MCF 10A (cell line): ENCODE measurements around the gene SORCS1. TPM values are rescaled to one million over a fixed set of nuclear protein-coding genes. Genes with fewer than 3 reads are reported as not detected.

Source experiments
- BruUV-seq: library from RNA; stranded (reverse); fragments of 400-500 nt; replicated peaks from 2 replicates; lab custom pipeline; 2021; lab: Mats Ljungman, UMichigan
- CTCF ChIA-PET: fragments of 300-600 bp; sonication (Branson Sonifier 250); formaldehyde crosslinking; extraction: SDS; loops from one replicate; lab custom pipeline; 2021; ENCODE audit warnings: antibody characterized with exemption, inconsistent platforms; lab: Yijun Ruan, JAX
- POLR2A ChIA-PET: fragments of 300-600, 350-650 bp; sonication (Branson Sonifier 250); formaldehyde crosslinking; extraction: SDS; loops from one replicate; lab custom pipeline; 2020; ENCODE audit warnings: antibody characterized with exemption, inconsistent platforms; lab: Yijun Ruan, JAX
- DNase-seq: peaks from one replicate; pipeline ENCODE4 v3.0.0-alpha.2; 2018; ENCODE audit not compliant: unreplicated experiment
- H3K27ac Mint-ChIP-seq: one replicate; pipeline ENCODE4 v1.8.0; 2022; ENCODE audit warnings: mild to moderate bottlenecking, low read depth, mixed read lengths; ENCODE audit not compliant: unreplicated experiment
- H3K27me3 Mint-ChIP-seq: one replicate; pipeline ENCODE4 v1.8.0; 2022; ENCODE audit warnings: mixed read lengths; ENCODE audit not compliant: insufficient read depth, unreplicated experiment
- H3K36me3 Mint-ChIP-seq: one replicate; pipeline ENCODE4 v1.8.0; 2022; ENCODE audit warnings: mild to moderate bottlenecking, moderate library complexity, mixed read lengths; ENCODE audit not compliant: insufficient read depth, unreplicated experiment
- H3K4me1 Mint-ChIP-seq: one replicate; pipeline ENCODE4 v1.8.0; 2022; ENCODE audit warnings: mixed read lengths; ENCODE audit not compliant: insufficient read depth, unreplicated experiment
- H3K4me3 Mint-ChIP-seq: one replicate; pipeline ENCODE4 v1.8.0; 2022; ENCODE audit warnings: mild to moderate bottlenecking, moderate library complexity, mixed read lengths; ENCODE audit not compliant: unreplicated experiment
- H3K9me3 Mint-ChIP-seq: one replicate; pipeline ENCODE4 v1.8.0; 2022; ENCODE audit warnings: mixed read lengths; ENCODE audit not compliant: unreplicated experiment
- intact Hi-C: fragments of 100-400 bp; cut with micrococcal nuclease; formaldehyde crosslinking; loops from 2 replicates; pipeline ENCODE4 v1.14.1; 2022
- total RNA-seq: library from RNA; stranded (reverse); gene quantifications from 2 replicates; pipeline ENCODE4 v1.2.3, GENCODE V29; 2022
- TF ChIP-seq, protein P1 (sequence below): fragments of 200-600 bp; IDR thresholded peaks from one replicate; pipeline ENCODE4 v1.8.0; 2022; ENCODE audit warnings: antibody characterized with exemption, mild to moderate bottlenecking; ENCODE audit not compliant: unreplicated experiment

Gene SORCS1
- total RNA-seq, 1 experiment from 2014 or later: 0.54 TPM

DNA sequence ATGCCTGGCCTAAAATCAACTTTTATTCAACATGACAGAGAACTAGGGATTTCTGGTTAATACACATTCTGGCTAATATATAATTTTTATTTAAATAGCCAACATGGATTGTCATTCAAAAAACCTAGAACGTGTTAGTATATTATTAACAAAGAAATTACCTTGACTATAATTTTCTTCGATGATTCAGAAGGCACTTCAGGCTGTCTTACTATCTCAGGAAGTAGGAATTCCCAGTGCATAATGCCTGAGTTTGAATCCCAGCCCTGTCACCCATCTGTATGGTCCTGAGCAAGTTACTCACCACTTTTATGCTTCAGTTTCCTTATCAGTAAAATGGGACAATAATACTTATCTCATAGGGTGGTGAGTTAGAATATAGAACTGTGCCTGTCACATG lies 106.2 kb downstream of the SORCS1 start:
- H3K9me3 Mint-ChIP-seq: no peaks in the 10 kb centered on the region
- TF ChIP-seq, protein P1, sequence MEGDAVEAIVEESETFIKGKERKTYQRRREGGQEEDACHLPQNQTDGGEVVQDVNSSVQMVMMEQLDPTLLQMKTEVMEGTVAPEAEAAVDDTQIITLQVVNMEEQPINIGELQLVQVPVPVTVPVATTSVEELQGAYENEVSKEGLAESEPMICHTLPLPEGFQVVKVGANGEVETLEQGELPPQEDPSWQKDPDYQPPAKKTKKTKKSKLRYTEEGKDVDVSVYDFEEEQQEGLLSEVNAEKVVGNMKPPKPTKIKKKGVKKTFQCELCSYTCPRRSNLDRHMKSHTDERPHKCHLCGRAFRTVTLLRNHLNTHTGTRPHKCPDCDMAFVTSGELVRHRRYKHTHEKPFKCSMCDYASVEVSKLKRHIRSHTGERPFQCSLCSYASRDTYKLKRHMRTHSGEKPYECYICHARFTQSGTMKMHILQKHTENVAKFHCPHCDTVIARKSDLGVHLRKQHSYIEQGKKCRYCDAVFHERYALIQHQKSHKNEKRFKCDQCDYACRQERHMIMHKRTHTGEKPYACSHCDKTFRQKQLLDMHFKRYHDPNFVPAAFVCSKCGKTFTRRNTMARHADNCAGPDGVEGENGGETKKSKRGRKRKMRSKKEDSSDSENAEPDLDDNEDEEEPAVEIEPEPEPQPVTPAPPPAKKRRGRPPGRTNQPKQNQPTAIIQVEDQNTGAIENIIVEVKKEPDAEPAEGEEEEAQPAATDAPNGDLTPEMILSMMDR: no peak
- CTCF ChIA-PET: no interaction called here

DNA sequence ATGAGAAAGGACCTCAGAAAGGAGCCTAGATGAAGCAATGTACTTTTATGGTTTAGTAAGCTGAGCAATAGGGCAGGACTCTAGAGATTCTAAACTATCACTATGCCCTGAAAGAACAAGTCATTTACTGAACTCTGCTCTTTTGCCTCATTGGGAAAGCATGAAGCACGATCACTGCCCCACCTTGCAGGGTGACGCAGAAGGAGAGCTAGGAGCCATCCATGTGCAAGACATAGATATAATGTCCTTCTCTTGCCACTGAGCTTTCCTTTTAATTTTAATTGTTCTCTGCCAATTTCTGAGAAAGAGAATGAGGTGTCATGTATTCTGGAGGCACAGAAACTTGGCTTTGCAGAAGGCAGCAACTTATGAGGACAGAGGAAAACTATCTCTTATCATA lies 108.3 kb downstream of the SORCS1 start:
- Mint-ChIP-seq H3K4me1 (no peaks in the 10 kb centered on the region), H3K36me3 (no peaks in the 10 kb centered on the region), H3K27ac (no peak overlapping the region), H3K27me3 (no peaks in the 10 kb centered on the region), H3K4me3 (no peak overlapping the region), H3K9me3 (no peaks in the 10 kb centered on the region)
- no peak for DNase-seq
- TF ChIP-seq, protein P1: no peak
- POLR2A ChIA-PET: no interaction called here
- CTCF ChIA-PET: interaction anchor here (0.6 to 0.8 kb wide), 3 partner anchors 19 to 350 kb away, joined by 3 read pairs; no protein-coding TSS in a partner anchor
- BruUV-seq: no TSS peak
- intact Hi-C loops: no loop called here

More for the DNA sequence above, 106.2 kb downstream of the SORCS1 start:
- H3K36me3 Mint-ChIP-seq: no peaks in the 10 kb centered on the region
- H3K4me3 Mint-ChIP-seq: no peak overlapping the region
- no peak for DNase-seq
- H3K4me1 Mint-ChIP-seq: no peaks in the 10 kb centered on the region
- no TSS peak for BruUV-seq
- intact Hi-C loops: no loop called here
- H3K27ac Mint-ChIP-seq: no peak overlapping the region
- no peaks in the 10 kb centered on the region for H3K27me3 Mint-ChIP-seq
- POLR2A ChIA-PET: no interaction called here

DNA sequence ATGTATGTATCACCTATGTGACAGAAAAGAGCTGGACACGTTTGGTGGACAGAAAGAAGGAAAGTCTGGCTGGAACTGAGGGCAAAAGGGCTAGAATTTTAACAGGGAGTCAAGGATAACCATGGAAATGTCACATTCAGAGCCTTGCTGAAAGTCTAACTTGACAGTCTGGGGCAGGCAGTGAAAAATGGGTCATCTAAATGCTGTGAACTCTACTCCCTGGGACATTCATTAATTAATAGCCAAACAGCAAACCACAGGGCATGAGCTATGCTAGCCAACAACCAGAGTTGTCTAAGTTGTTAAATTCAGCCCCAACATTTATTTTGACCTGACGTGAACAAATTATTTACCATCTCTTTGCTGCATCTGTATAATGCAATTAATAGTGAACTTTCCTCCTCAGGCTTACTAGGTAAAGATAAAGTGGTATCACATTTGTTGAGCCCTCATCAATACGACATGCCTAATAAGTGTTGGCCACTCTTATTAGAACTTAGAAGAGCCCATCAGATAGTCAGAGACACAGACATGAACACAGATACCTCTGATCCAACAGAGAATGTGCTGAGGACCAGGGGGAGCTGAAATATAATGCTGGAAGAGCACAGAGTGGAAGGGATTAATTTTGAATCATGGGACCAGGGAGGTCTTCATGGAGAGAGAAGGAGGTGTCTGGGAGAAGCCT lies 109.9 kb downstream of the SORCS1 start:
- Mint-ChIP-seq H3K36me3 (no peaks in the 10 kb centered on the region), H3K9me3 (no peaks in the 10 kb centered on the region), H3K27ac (no peak overlapping the region), H3K4me1 (no peaks in the 10 kb centered on the region), H3K27me3 (no peaks in the 10 kb centered on the region), H3K4me3 (no peak overlapping the region)
- TF ChIP-seq, protein P1: no peak
- ChIA-PET POLR2A (no interaction called here), CTCF (interaction anchor here (0.5 to 0.6 kb wide), 2 partner anchors 1078 to 1163 kb away, joined by 3 read pairs; no protein-coding TSS in a partner anchor)
- intact Hi-C loops: no loop called here
- no TSS peak for BruUV-seq
- no peak for DNase-seq

DNA sequence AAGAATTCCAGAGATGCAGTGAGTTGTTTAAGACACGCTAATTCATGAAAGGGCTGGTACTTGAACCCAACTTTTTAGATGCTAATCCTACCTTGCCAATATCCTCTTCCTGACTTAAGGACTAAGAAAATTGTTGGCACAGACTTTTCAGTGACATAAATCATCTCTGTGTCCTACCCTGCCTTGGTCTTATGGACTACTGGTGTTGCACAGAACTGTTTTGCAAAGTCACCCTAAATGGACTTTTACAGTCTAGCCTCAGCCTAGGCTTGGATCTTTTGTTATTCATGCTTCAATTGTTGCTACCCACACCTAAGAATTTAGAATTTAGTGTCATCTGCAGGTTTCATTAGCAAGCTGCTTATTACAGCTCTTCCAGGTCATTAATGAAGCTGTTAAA lies 112.7 kb downstream of the SORCS1 start:
- ChIA-PET CTCF (no interaction called here), POLR2A (no interaction called here)
- TF ChIP-seq, protein P1: no peak
- Mint-ChIP-seq H3K9me3 (no peaks in the 10 kb centered on the region), H3K36me3 (no peaks in the 10 kb centered on the region), H3K27ac (no peak overlapping the region), H3K27me3 (no peaks in the 10 kb centered on the region), H3K4me3 (no peak overlapping the region), H3K4me1 (no peaks in the 10 kb centered on the region)
- intact Hi-C loops: no loop called here
- no TSS peak for BruUV-seq
- DNase-seq: no peak
